Superior temporal gyrus (tissue), 1 donor: ENCODE results near the gene ATXN1.
"Not testable (repeated sequence)": the region's sequence is repeated elsewhere in the genome, so short reads cannot be mapped to it uniquely, and the experiment has no call there.

ENCODE experiments used
- DNase-seq: peaks from one replicate; pipeline ENCODE4 v3.0.0-alpha.2; 2016; ENCODE audit errors: extremely low spot score

The ATXN1 gene

DNA sequence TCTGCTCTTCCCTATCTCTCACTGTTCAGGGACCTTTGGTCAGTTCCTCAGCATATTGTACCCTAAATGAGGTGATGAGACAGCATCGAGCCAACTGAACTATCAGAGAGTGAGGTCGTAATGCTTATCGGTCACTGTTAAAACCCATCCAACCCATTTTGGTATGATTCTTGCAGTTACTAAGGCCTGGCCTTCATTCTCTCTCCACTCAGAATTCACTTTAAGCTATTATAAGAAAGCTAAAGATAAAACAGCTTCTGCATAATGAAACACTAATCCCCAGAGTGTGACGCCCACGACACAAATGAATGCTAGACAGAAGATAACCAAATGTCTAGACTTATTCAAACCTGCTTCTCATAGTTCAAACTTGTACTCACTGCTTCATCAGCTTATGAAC is 347.1 kb downstream of the ATXN1 start:
- DNase-seq, result no peak

DNA sequence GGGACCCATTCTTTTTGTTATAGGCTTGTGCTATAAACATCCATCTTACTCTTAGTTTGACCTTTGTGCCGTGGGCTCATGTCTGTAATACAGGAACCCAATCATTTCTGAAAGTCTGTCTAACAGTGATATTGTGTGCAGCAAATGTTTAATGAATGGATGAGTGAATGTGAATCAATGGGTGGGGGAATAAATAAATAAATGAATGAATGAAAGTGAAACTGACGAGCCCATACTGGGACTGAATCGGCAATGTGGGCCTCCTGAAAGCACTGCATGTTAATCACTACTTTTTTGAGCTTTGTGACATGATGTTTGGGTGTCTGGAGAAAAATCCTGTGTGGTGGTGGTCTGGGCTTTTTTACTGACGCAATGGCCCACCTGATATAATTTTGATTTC is 347.9 kb downstream of the ATXN1 start:
- DNase-seq, result no peak

GRCh38 chr6:16412982-16413381 is 348.3 kb downstream of the ATXN1 start:
- DNase-seq, result no peak

- DNase-seq, result no peak
Measured at GRCh38 chr6:16412171-16412570, 349.1 kb downstream of the ATXN1 start.

DNA sequence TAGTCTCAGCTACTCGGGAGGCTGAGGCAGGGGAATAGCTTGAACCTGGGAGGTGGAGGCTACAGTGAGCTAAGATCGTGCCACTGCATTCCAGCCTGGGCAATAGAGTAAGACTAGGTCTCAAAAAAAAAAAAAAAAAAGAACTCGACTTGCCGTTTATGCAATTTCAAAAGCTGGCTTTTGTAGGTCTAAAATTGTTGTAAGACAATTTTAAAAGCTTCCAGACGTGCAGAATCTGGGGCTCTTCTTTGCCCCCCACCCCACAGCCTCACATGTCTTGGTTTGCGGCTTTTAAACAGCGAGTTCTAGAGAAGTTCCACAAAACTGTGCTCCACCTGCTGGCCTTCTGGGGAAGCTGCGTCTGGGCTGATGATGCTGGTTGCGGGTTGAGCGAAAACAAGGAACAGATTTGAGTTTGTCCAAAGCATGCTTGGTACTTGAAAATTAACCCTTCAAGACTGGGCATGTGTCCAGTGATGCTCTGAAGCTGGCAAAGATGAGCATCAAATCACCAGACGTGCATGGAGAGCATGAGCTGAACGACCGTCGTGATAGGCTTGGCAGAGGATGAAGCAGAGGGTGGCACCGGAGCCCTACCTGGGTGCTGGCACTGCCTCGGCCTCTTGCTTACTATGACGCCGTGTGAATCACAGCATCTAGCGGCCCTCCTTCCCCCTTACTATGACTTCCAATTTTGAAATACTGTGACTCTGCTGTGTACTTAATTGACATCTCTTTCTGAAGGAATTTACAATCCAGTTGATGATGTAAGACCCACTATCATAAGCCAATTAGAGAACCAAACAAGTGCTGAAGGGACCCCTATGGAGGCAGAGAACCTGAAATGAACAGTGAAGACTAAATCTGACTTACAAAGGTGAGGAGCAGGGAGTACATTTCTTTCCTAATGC is 351.5 kb downstream of the ATXN1 start:
- peak; percentile 84 for DNase-seq

DNA sequence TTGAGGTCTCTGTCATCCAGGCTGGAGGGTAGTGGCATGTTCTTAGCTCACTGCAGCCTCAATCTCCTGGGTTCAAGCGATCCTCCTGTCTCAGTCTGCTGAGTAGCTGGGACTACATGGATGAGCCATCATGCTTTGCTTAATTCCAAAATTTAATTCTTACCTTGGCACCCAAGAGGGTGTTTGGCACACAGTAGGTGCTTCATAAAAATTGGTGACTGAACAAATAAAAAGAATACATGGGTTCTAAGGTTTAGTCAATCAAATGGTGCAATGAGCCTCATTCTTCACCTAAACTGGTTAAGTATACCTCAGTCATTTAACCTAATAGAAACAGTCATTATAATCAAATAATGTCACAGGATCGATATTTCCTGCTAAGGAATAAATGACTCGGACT is 352.5 kb downstream of the ATXN1 start:
- DNase-seq, result no peak

DNA sequence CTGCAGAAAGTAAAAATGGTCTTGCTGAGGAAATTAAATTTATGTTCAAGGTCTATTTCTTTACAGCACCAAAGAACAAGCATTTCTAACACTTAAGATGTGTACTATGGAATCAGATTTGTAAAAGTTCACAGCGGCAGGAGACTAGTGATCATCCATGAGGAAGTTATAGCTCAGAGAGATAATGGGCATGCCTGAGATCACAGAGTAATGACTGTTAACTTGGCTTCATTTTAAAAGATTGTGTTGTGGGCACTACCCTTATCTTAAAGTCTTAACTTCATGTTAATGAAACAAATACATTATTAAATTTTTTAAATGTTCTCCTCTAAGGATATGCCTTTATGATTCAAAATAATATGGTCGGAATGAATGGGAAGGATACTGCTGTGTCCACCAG is 354.3 kb downstream of the ATXN1 start:
- DNase-seq, result no peak

DNA sequence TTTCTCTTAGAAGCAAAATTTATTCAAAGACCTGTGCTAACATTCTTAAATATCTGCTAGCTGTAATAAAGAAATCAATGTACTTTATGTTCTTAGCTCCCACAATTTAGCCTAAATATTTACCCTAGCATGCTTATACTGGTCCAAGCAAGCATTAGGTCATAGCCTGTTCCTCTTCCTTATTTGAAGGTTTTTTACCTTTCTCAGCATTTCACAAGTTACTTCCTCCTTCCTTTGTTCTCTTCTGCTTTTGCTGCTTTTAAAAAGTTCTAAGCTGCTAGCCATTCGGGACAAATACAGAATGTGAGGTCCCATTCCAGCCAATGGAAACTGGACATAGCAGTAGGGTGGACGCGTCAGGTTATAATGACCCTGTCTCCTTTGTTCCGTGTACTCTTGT is 354.7 kb downstream of the ATXN1 start:
- DNase-seq, result not testable (repeated sequence)

GRCh38 chr6:16405375-16405774 is 355.9 kb downstream of the ATXN1 start:
- no peak for DNase-seq

- no peak for DNase-seq
Measured at GRCh38 chr6:16404456-16404855, 356.8 kb downstream of the ATXN1 start.

DNA sequence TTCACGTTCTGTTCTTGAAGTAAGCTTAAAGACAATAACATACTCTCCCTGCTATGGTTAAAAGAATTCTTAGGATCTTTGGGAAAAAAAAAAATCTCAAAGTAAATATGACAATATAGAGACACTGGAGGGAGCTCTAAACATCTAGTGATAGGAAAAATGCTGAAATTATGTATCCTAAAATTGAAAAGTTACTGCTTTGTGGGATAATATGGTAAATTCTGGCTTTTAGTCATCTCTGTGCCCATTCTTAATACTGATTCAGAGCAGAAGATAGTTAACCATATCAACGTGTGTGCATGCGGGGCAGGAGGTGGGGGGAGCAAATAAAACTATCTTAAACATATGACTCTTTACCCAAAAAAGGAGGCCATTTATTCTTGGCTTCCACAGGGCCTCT is 357.4 kb downstream of the ATXN1 start:
- no peak for DNase-seq

DNA sequence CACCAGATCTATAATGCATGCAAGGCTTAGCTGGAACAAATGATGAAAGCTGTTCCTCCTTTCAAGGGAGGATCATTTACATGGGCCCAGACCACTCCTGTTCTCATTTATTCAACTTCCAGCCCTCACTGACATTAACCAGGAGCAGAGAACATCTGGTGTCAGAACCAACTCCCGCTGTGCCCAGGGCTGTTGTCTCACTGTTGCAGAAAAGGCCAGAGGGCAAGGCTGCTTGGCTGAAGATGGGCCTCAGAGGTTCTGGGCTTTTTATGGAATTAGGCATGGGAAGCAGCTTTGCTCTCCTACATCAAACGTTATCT is 358.7 kb downstream of the ATXN1 start:
- DNase-seq, result no peak

DNA sequence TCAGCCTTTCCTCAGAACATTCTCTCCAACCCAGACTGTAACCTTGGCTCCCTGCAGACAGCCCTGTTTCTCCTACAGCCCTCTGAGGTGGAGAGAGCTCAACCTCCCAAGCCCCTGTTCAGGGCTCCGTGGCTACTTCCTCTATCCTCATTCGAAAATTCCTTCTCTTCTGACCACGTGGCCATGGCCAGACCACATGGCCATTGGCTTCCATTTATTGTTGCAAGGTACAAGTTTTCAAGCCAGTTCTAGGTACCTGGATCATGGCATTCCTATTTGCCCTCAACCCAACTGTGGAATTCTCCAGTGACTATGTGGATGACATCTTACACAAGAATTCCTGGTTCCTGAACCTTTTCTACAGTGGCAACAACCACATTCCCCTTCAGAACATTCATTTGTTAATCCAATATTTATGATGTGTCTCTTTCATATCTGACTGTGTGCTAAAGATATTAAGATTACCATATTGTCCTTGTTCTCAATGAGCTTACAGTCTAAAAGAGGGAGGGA is 361.0 kb downstream of the ATXN1 start:
- no peak for DNase-seq

DNA sequence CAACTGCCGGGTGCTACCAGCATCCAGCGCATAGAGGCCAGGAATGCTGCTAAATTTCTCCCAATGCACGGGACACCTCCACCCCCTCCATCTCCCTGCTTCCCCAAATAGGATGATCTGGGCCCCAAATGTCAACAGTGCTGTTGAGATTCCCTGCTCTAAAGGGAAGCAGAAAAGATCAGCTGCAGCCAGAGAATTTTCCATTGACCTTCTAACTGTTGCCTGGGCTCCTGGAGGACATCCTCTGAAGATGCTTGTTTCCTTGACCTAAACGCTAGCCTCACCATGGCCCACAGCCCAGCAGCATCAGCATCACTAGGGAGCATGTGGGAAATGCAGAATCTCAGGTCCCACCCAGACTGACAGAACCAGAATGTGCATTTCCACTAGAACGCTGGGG is 361.6 kb downstream of the ATXN1 start:
- DNase-seq, result no peak

- no peak for DNase-seq
Measured at GRCh38 chr6:16399158-16399557, 362.1 kb downstream of the ATXN1 start.

DNA sequence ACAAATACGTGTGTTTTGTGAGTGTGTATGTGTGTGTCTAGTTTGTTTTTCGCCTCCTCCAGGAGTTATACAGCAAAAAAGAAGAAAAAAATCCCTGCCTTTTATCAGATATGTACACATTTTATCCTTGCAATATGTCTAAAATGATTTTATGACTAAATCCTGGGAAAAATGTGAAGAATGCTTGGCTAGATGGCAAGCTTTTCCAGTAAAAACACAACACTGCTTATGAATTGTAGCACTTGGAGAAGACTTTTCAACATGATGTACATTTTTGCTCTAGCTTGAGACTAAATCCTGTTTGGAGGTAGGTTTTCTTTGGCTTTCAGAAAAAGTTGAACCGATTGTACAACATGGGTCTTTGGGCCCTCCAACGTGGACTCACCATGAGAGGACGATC is 362.7 kb downstream of the ATXN1 start:
- DNase-seq, result no peak

DNA sequence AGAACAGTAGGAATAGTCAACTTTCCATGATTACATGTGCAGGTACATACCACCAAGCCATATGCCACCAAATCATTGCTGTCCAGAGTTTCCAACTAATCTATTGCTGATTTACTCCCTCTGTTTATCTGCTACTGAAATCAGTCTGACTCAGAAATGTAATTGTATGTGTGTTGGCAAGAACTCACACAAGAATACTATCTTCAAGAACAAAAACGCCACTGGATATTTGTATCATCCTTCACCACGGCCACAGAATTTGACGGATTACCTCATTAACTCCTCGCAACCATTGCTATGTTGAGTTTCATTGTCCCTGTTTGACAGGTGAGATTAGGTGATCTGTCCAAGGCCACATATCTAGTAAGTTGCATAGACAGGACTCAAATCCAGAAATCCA is 363.6 kb downstream of the ATXN1 start:
- DNase-seq, result no peak

- DNase-seq, result no peak
Measured at GRCh38 chr6:16396497-16397319, 364.6 kb downstream of the ATXN1 start.

- DNase-seq, result no peak
Measured at GRCh38 chr6:16394632-16395031, 366.6 kb downstream of the ATXN1 start.

DNA sequence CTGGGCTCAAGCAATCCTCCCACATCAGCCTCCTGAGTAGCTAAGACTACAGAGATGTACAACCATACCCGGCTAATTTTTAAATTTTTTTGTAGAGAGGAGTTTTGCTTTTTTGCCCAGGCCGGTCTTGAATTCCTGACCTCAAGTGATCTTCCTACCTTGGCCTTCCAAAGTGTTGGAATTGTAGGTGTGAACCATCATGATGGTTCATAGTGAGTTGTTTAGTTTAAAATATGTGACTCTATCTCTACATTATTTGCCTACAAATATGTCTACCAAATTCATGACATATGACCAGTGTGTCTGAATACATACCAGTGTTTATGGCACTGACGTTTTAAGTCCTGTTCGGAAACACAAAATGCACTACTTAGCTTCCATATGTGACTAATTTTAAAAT is 367.9 kb downstream of the ATXN1 start:
- no peak for DNase-seq

DNA sequence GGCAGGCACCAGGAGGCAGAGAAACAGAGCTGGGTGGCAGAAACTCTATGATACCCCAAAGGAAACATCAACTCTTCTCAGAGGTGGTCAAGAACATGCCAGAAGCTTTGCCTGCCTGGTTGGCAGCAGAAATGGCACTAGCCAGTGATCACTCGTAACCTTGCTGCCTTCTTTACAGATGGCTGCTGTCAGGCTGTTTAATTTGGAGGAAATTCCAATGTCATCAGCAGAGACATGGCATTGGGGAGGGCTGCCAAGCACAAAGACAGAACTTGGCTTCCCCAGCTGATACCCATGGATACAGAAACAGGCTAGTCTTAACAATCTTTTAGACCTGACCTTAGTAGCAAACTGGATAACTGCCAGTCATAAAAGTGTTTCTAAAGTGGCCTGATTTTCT is 369.2 kb downstream of the ATXN1 start:
- no peak for DNase-seq

- no peak for DNase-seq
Measured at GRCh38 chr6:16391451-16391912, 369.8 kb downstream of the ATXN1 start.
